ENCODE measurements around the gene TMEM154.

TMEM154 gene

DNA sequence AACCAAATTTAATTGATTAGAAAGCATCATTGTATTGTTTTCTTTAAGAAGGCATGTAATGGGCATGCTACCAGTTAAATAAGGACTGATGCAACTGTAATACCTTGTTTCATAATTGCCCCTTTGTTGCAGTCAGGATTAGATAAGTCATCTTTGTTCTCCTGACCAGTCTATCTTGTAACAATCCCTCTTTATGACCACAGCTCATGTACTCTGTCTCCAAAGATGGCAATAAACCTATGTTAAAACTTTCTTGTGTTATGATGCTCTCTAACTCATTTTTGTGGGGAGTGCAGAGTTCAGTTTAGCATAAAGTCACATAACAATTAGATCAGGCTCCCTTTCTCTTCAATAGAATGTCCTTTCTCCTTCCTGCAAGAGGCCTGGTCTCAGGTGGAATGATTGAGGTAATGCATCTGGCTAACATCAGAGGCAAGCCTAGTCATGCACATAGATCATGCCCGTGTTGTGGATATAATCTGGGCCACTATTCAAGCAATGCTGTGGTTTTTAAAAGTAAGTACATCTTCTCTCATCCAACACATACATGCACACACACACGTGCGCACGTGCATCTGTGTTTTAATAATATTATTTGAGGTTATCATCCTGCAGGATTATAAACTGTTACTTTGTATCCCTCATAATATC, 45.6 kb downstream of the TMEM154 start:
- no peak for DNase-seq (ENCODE audit: extremely low read depth in 1 of 2, low read depth in 1 of 2)

DNA sequence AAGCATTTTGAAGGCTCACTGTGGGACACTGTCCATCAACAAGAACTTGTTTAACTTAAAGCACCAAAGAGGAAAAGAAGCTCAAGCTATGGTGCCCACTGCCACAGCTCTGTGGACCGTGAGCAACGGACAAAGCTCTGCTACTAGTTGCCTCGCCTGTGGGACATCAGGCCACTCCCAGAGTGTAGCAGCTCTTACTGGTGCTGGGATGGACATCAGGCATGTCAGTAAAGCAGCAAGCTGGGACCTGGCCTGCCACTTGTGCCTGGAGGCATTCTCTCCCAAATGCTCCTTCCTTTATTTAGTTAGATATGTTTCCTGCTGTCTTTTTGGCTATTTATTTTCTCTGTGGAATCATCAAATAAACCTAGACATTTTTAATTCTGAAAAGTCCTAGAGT, 46.7 kb downstream of the TMEM154 start:
- no peak for DNase-seq (ENCODE audit: extremely low read depth in 1 of 2, low read depth in 1 of 2)

GRCh38 chr4:152630324-152630723, 49.5 kb downstream of the TMEM154 start:
- no peak for DNase-seq (ENCODE audit: extremely low read depth in 1 of 2, low read depth in 1 of 2)

GRCh38 chr4:152629908-152630307, 49.9 kb downstream of the TMEM154 start:
- no peak for DNase-seq (ENCODE audit: extremely low read depth in 1 of 2, low read depth in 1 of 2)

DNA sequence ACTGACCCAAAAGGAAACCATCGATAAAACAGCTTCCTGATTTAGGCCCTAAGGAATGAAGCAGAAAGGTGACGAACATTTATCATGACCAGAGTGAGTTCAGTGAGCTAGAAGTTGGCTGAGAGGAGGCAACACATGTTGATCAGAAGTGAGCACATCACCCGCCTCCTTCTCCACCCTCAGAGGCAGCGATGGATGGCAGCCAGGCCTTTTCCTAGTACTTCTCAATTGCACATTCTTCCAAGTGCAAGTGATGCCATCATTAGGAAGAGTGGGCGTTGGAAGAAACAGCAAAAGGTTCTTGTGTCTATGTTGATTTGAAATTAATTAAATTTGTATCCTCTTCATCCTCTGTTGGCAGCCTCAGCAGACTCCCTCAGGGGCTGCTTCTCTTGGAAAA, 51.7 kb downstream of the TMEM154 start:
- DNase-seq (ENCODE audit: extremely low read depth in 1 of 2, low read depth in 1 of 2): no peak

DNA sequence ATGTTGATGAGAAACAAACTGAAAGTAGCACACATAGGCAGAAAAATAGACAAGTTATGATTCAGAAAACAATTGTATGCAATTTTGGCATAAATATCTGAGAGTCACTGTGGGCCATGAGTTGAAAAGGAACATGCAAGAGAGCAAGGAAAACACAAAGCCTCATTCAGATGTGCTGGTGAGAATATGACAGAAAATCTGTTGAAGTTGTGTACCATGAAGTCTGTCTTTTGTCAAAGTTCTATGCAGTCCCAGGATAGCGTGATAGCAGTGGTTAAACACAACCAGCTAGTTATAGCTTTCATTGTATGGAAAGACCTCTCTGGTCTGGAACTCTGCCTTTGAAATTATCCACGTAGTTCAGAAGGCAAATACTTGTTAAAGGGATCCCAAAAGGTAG, 53.0 kb downstream of the TMEM154 start:
- DNase-seq (ENCODE audit: extremely low read depth in 1 of 2, low read depth in 1 of 2): no peak

- no peak for DNase-seq (ENCODE audit: extremely low read depth in 1 of 2, low read depth in 1 of 2)
These were observed 58.9 kb downstream of the TMEM154 start for GRCh38 chr4:152620915-152621314.

DNA sequence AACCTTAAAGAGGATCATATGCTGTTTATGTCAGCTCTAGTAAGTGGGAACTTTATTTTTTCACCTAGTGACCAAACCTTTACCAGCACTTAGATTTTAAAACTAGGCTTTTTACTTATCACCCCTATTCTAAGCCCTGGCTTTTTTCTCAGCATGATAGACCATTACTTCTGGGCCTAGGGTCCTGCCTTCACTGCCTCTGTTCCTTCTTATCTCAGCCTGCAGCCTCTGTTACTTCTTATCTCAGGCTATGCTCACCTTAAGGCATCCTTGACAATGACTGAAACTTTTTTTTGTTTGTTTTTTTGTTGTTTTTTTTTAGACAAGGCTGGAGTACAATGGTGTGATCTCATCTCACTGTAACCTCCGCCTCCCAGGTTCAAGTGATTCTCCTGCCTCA, 59.6 kb downstream of the TMEM154 start:
- no peak for DNase-seq (ENCODE audit: extremely low read depth in 1 of 2, low read depth in 1 of 2)

DNA sequence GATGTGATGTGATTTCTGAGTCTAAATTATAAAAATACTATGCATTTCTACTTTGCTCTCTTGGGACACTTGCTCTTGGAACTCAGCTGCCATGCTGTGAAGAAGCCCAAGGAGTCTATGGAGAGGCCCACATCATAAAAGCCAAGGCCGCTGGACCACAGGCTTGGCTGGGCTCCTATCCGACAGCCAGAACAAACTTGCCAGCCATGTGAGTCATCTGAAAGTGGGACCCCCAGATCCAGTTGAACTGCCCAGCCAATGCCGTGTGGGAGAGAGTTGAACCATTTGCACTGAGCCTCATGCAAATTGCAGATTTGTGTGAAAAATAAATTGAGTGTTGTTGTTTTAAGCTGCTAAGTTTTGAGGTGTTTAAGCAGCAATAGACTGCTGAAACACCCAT, 60.2 kb downstream of the TMEM154 start:
- no peak for DNase-seq (ENCODE audit: extremely low read depth in 1 of 2, low read depth in 1 of 2)

DNA sequence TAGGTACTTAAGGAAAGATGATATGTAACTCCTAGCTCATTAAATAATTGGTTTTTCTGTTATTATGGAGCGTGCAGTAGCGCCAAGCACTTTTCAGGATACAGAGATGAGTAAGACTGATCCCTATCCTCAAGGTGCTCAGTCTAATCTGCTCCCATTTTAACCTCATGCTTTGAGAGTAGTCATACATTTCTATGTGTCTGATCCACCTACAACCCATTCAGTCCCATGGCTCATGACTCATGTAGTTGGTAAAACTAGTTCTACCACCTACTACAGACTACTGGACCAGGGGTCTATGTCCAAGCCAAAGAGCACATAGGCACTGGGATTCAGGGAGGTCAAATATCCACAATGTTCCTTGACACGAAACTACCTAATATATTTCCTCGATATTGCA, 60.8 kb downstream of the TMEM154 start:
- DNase-seq (ENCODE audit: extremely low read depth in 1 of 2, low read depth in 1 of 2): no peak

DNA sequence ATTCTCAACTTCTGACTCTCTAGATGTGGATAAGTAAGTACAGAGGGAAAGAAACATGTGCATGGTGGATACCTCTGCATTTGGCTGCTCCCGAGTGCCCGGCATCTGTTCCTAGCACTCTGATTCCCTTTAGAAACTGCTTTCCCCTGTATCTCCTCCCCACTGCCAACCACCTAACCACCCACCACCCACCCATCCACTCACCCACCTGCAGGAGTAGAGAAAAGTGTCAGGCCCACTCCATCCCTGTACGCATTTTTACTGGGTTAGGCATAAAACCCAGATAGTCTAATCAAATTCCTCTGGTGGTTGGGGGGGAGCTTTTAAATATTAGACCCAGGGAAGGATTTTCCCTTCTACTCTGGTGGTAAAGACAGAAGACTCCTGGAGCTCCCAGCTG, 63.0 kb downstream of the TMEM154 start:
- DNase-seq (ENCODE audit: extremely low read depth in 1 of 2, low read depth in 1 of 2): no peak

- no peak for DNase-seq (ENCODE audit: extremely low read depth in 1 of 2, low read depth in 1 of 2)
These were observed 65.7 kb downstream of the TMEM154 start for GRCh38 chr4:152613841-152614721.

- no peak for DNase-seq (ENCODE audit: extremely low read depth in 1 of 2, low read depth in 1 of 2)
These were observed 66.4 kb downstream of the TMEM154 start for GRCh38 chr4:152613351-152613750.

DNA sequence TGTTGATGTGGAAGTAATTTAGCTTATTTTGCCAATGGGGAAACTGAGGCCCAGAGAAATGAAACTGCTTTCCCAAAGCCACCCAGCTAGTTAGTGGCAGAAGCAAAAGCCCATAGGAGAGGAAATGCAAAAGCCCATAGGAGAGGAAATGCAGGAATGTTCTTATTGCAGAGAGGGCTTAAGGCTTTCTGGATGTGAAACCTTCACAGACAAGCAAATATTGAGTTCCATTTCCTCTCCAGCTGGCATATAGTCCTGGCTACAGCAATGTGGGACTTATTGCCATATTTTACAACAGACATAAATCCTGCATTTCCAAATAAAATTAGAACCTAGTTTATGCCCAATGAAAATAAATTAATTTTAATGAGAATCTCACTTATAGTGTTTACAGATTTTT, 69.7 kb downstream of the TMEM154 start:
- no peak for DNase-seq (ENCODE audit: extremely low read depth in 1 of 2, low read depth in 1 of 2)

DNA sequence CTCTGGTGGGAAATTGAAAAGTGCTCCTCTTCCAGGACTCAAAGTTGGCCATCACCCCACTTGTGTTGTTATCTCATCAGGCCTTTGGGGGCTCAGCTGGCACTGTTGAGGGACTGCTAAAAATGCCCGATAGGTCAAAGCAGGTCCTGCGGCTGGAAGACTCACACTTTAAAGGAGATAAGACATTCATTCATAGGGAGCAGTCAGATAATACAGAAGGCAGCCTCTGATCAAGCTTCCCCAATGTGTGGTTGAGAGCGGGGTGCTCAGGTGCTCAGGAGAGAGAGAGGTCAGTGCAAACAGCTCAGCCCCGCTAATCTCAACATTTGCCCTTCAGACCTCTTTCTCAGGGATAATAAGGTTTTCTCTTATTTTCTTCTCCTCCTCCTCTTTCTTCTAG, 70.3 kb downstream of the TMEM154 start:
- DNase-seq (ENCODE audit: extremely low read depth in 1 of 2, low read depth in 1 of 2): no peak

DNA sequence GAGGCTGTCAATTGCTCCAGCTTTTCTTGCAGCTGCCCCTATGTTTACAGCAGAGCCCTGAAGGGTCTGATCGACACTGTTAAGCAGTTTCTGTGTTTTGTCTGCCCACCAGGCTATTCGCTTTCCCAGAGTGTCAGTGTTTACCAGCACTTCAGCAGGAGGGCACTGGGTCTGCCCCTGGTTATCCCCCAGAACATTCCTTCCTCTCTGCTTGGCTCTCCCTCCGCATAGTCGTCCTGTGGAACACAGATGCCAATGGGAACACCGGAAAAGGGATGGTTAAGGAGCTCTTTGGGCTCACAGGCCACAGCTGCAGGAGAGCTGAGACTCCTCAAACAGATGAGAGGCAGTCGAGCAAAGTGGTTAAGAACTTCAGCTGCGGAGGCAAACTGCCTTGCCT, 72.6 kb downstream of the TMEM154 start:
- no peak for DNase-seq (ENCODE audit: extremely low read depth in 1 of 2, low read depth in 1 of 2)

- no peak for DNase-seq (ENCODE audit: extremely low read depth in 1 of 2, low read depth in 1 of 2)
These were observed 73.0 kb downstream of the TMEM154 start for GRCh38 chr4:152606753-152607152.

DNA sequence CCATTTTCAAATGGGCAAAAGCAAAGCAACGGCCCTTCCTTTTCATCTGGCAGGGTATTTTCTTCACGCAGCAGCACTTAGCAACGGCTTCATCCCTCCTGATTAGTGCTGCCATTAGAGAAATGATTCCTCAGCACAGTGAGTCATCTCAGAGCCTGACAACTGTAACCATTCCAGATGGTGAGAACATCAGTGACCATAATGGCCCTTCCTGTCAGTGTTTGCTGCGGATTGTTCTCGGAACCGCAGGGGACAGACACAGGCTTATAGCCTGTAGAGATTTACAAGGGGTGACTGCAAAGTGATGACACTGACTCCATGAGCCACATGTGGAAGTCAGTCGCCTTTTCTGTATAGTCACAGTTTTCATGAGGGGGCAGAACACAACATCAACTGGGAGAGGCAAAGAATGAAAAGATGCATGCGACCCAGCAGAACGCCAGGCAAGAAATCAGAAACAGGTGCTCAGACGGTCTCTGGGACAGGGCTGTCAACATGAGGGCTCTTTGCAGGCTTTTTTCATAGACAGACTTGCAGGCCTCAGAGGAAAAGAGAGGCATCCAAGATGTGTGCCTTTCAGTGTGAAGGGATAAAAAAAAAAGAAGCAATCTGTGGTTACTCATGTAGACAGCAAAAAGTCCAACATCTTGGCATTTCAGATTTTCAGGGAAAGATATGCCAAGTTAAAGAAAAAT, 74.0 kb downstream of the TMEM154 start:
- no peak for DNase-seq (ENCODE audit: extremely low read depth in 1 of 2, low read depth in 1 of 2)

DNA sequence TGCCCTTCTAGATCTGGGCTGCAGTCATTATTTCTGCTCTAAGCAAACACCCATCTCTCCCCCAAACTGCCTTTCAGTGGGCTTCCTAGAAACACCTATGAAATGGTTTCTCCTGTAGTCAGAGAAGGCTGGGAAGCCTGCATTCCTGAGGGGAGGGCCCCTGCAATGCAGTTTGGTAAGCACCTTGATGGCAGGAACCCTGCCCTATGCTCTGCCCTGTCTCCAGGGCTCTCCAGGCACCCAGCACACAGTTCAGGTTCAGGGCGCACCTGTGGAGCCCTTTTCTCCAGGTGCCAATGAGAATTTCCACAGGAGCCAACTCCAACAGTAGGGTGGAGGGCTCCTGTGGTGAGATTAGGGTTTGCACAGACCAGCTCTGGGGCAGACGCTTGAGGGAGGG, 74.8 kb downstream of the TMEM154 start:
- no peak for DNase-seq (ENCODE audit: extremely low read depth in 1 of 2, low read depth in 1 of 2)

DNA sequence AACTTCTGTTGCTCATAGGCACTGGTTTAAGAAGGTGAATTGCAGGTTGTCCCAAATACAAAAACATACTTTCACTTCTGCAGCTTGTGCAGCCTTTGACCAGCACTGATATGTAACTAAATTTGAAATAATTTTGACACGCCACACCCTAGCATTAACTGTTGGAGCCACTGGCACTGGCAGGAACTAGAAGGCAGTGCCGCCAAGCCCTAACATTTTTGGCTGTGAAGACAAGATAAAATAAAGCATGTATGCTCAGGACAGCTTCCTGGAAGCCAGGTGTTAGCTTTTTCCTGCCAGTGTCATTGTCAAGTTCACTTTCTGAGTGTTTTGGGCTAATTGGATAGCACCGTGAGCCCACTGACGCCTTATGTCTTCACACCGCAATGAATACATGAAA, 78.6 kb downstream of the TMEM154 start:
- no peak for DNase-seq (ENCODE audit: extremely low read depth in 1 of 2, low read depth in 1 of 2)

- DNase-seq (ENCODE audit: extremely low read depth in 1 of 2, low read depth in 1 of 2): no peak
These were observed 80.2 kb downstream of the TMEM154 start for GRCh38 chr4:152599636-152600035.

DNA sequence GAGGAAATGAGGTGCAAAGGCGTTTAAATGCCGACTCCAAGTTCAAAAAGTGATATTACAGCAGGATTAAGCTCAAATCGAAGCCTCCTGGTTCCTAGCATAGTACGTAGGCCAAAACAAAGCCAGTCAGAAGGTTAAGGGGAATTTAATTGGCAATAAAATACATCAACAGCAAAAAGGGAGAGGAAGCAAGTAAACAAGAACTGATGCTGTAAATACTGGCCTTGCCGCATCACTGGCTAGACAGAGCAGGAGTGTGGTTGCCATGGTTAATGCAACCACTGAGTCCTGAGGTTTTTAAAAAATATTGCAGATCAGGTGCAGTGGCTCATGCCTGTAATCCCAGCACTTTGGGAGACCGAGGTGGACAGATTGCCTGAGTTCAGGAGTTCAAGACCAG, 80.7 kb downstream of the TMEM154 start:
- no peak for DNase-seq (ENCODE audit: extremely low read depth in 1 of 2, low read depth in 1 of 2)
